A549 (cell line): ENCODE measurements around the gene CCDC57. TPM values are rescaled to one million over a fixed set of nuclear protein-coding genes. Genes with fewer than 3 reads are reported as not detected.

Experiments used
- ATAC-seq, 2 experiments: fragments of 200-7000 bp in 1 of 2; fragments of >200 bp in 1 of 2; cut with Nextera tagmentation in 1 of 2; cut with Tn5 transposase in 1 of 2; 3 replicates each; pipeline versions ENCODE4 v1.8.0 to v1.9.1; 2018 to 2020; ENCODE audit warnings: mild to moderate bottlenecking in 1 of 2, moderate library complexity in 1 of 2
- CTCF ChIA-PET: fragments of 300-600 bp; sonication (Branson Sonifier 250); formaldehyde crosslinking; extraction: SDS; loops from one replicate; lab custom pipeline; 2021; ENCODE audit warnings: antibody characterized with exemption, inconsistent platforms; lab: Yijun Ruan, JAX
- POLR2A ChIA-PET: fragments of 350-600 bp; formaldehyde crosslinking; extraction: SDS; loops from one replicate; lab custom pipeline; 2021; ENCODE audit warnings: antibody characterized with exemption, inconsistent platforms; lab: Yijun Ruan, JAX
- DNase-seq, 2 experiments: peaks; one replicate each; pipeline versions ENCODE4 v3.0.0 to v3.0.0-alpha.2; 2011 to 2016; ENCODE audit warnings: low read depth in 1 of 2, low spot score in 1 of 2
- FAIRE-seq: peaks from 2 replicates; lab custom pipeline; 2011; peaks lifted over from hg19 to GRCh38; lab: Jason Lieb, UNC
- H3K27ac ChIP-seq, 2 experiments: fragments of >200 bp; sonication (Bioruptor Twin); formaldehyde crosslinking; 3 replicates each; pipeline ENCODE4 v1.5.1; 2016 to 2017
- H3K4me1 ChIP-seq: fragments of >200 bp; sonication (Bioruptor Twin); formaldehyde crosslinking; 3 replicates; pipeline ENCODE4 v1.6.1; 2016
- H3K4me2 ChIP-seq: fragments of >200 bp; sonication (Bioruptor Twin); formaldehyde crosslinking; 3 replicates; pipeline ENCODE4 v1.6.1; 2016
- H3K4me3 ChIP-seq: fragments of >200 bp; sonication (Bioruptor Twin); formaldehyde crosslinking; 3 replicates; pipeline ENCODE4 v1.5.1; 2016
- H3K9me3 ChIP-seq: fragments of >200 bp; sonication (Bioruptor Twin); formaldehyde crosslinking; 3 replicates; pipeline ENCODE4 v1.6.1; 2016
- BHLHE40 ChIP-seq: IDR thresholded peaks from 2 replicates; pipeline ENCODE4 v1.6.1; 2012; ENCODE audit warnings: low read depth, low read length, inconsistent platforms
- CEBPB ChIP-seq, 2 experiments: fragments of >200 bp in 1 of 2; sonication (Bioruptor Twin) in 1 of 2; formaldehyde crosslinking in 1 of 2; IDR thresholded peaks; 2 replicates each; pipeline ENCODE4 v1.6.1; 2012 to 2016
- CHD2 ChIP-seq: fragments of 150-350 bp; IDR thresholded peaks from 2 replicates; pipeline ENCODE4 v1.6.1; 2014; ENCODE audit warnings: low read length; ENCODE audit not compliant: partially characterized antibody
- EHF ChIP-seq: fragments of 250-450 bp; sonication (Bioruptor Pico); IDR thresholded peaks from 2 replicates; pipeline ENCODE4 v1.5.0; 2020; ENCODE audit warnings: mild to moderate bottlenecking
- ESRRA ChIP-seq: fragments of 150-350 bp; IDR thresholded peaks from 2 replicates; pipeline ENCODE4 v1.6.1; 2014; ENCODE audit warnings: mild to moderate bottlenecking, low read length, borderline replicate concordance
- FOSB ChIP-seq: fragments of 250-450 bp; sonication (Bioruptor Pico); IDR thresholded peaks from 2 replicates; pipeline ENCODE4 v1.5.0; 2020; ENCODE audit warnings: mild to moderate bottlenecking, moderate library complexity
- FOSL2 ChIP-seq, 2 experiments: fragments of 450-650 bp in 1 of 2; fragments of >200 bp in 1 of 2; sonication (Bioruptor Twin) in 1 of 2; formaldehyde crosslinking; IDR thresholded peaks; 2 replicates each; pipeline versions ENCODE4 v1.5.0 to v1.6.1; 2016 to 2020; ENCODE audit warnings: mild to moderate bottlenecking in 1 of 2, moderate library complexity in 1 of 2
- GATA3 ChIP-seq: IDR thresholded peaks from 2 replicates; pipeline ENCODE4 v1.6.1; 2012; ENCODE audit warnings: borderline replicate concordance
- HES2 ChIP-seq: fragments of >200 bp; sonication (Bioruptor Twin); formaldehyde crosslinking; IDR thresholded peaks from 2 replicates; pipeline ENCODE4 v1.6.1; 2016
- HOXB5 ChIP-seq: fragments of 250-450 bp; sonication (Bioruptor Pico); IDR thresholded peaks from 2 replicates; pipeline ENCODE4 v1.5.0; 2020; ENCODE audit warnings: mild to moderate bottlenecking, moderate library complexity
- JUN ChIP-seq, 2 experiments: fragments of >200 bp; sonication (Bioruptor Twin); formaldehyde crosslinking; IDR thresholded peaks; 2 replicates in 1 of 2; 3 replicates in 1 of 2; pipeline ENCODE4 v1.6.1; 2016 to 2017
- JUNB ChIP-seq: fragments of >200 bp; sonication (Bioruptor Twin); formaldehyde crosslinking; IDR thresholded peaks from 2 replicates; pipeline ENCODE4 v1.6.1; 2016
- MAX ChIP-seq: IDR thresholded peaks from 2 replicates; pipeline ENCODE4 v1.6.1; 2012
- NPAS2 ChIP-seq: fragments of 250-450 bp; sonication (Bioruptor Pico); IDR thresholded peaks from 2 replicates; pipeline ENCODE4 v1.8.0; 2022; ENCODE audit warnings: mild to moderate bottlenecking, moderate library complexity, borderline replicate concordance
- PHF8 ChIP-seq: fragments of 200-600 bp; sonication (generic); IDR thresholded peaks from 2 replicates; pipeline ENCODE4 v1.6.1; 2016; ENCODE audit warnings: low read depth, mild to moderate bottlenecking, antibody characterized with exemption, moderate library complexity, borderline replicate concordance
- POLR2AphosphoS2 ChIP-seq: conservative IDR thresholded peaks from 2 replicates; pipeline ENCODE4 v1.6.1; 2012; ENCODE audit warnings: low read length, improper control_type of control experiment, inconsistent platforms
- RAD21 ChIP-seq, 2 experiments: fragments of >200 bp in 1 of 2; sonication (Bioruptor Twin) in 1 of 2; formaldehyde crosslinking in 1 of 2; IDR thresholded peaks in 1 of 2; conservative IDR thresholded peaks in 1 of 2; 2 replicates in 1 of 2; 3 replicates in 1 of 2; pipeline ENCODE4 v1.6.1; 2012 to 2018; ENCODE audit warnings: inconsistent platforms in 1 of 2
- REST ChIP-seq: fragments of 200-600 bp; sonication (generic); IDR thresholded peaks from 2 replicates; pipeline ENCODE4 v1.6.1; 2016; ENCODE audit warnings: antibody characterized with exemption, mild to moderate bottlenecking, moderate library complexity
- SREBF2 ChIP-seq: fragments of 450-650 bp; IDR thresholded peaks from 2 replicates; pipeline ENCODE4 v1.6.1; 2014; ENCODE audit warnings: mild to moderate bottlenecking, moderate library complexity
- USF2 ChIP-seq: fragments of 450-650 bp; IDR thresholded peaks from 2 replicates; pipeline ENCODE4 v1.6.1; 2014; ENCODE audit warnings: antibody characterized with exemption
- ZC3H11A ChIP-seq: fragments of 450-650 bp; IDR thresholded peaks from 2 replicates; pipeline ENCODE4 v1.6.1; 2014; ENCODE audit warnings: antibody characterized with exemption, mild to moderate bottlenecking
- WGBS: methylation state at CpG from one replicate; pipeline ENCODE4 v1.1.6; 2017; ENCODE audit errors: missing lambda C conversion rate; 5-methylcytosine and 5-hydroxymethylcytosine counted together
- polyA plus RNA-seq, 4 experiments: library from polyadenylated mRNA; depleted of rRNA in 3 of 4; stranded (reverse); fragments of >200 nt; fragmentation: RNase III in 1 of 4; extraction: RNeasy Plus Mini Kit Qiagen cat#74134 plus additional on column Dnase treatment in 1 of 4; gene quantifications; 2 replicates in 3 of 4; 3 replicates in 1 of 4; pipeline ENCODE4 v1.2.3, GENCODE V29; 2011 to 2017

The CCDC57 gene
- polyA plus RNA-seq, 2 of the 4 experiments (the other 2 are of a cell fraction) = 18.2 to 18.5 TPM

GRCh38 chr17:82216301-82217119 is 3.9 kb upstream of the CCDC57 start (continued):
- TF ChIP-seq FOSB (CRISPR knock-in tag) (no peak), GATA3 (no peak), USF2 (no peak), MAX (0 out of 2 replicates have a peak, but pooled peaks have one; percentile 41), REST (no peak), CEBPB (IDR thresholded peaks at IDR 0.05) (no peak), HOXB5 (peak; percentile 56; the same call in 1 of the 2 replicates), EHF (no peak), NPAS2 (no peak), POLR2AphosphoS2 (no peak), CHD2 (no peak)

GRCh38 chr17:82215972-82216300 is 3.3 kb upstream of the CCDC57 start:
- DNase-seq = no peak
- TF ChIP-seq MAX = 0 out of 2 replicates have a peak, but pooled peaks have one; percentile 7
- TF ChIP-seq BHLHE40 = no peak
- Histone ChIP-seq H3K4me2 (peak overlapping the region; percentile 63), H3K9me3 (no peaks in the 10 kb centered on the region), H3K4me1 (peaks cover 63% of the 10 kb centered on the region), H3K27ac (peak overlapping the region; percentile 96), H3K4me3 (no peak overlapping the region)
- ChIA-PET CTCF (interaction anchor here (1.1 to 4.8 kb wide), 6 partner anchors 10 to 186 kb away, joined by 3 to 38 read pairs (median 6); partner anchors contain the start of gene SLC16A3), POLR2A (interaction anchor here (1.4 kb wide), 1 partner anchor 10 kb away, joined by 5 read pairs; no protein-coding TSS in a partner anchor)
- no peak for FAIRE-seq
- 97% methylated on average over 11 of the region's 12 CpGs for WGBS
- no peak for ATAC-seq

- Histone ChIP-seq H3K4me3 (no peak overlapping the region), H3K4me2 (peak overlapping the region; percentile 63), H3K27ac (peak overlapping the region; percentile 96), H3K4me1 (peaks cover 63% of the 10 kb centered on the region), H3K9me3 (no peaks in the 10 kb centered on the region)
- FAIRE-seq = no peak
- peak; percentile 66 to 68 for DNase-seq
- POLR2A ChIA-PET = interaction anchor here (1.4 to 1.6 kb wide), 2 partner anchors 9 to 13 kb away, joined by 5 read pairs; partner anchors contain the start of gene SLC16A3
- ATAC-seq = no peak; a peak in 1 of 6 replicates
- CTCF ChIA-PET = interaction anchor here (1.0 to 4.8 kb wide), 7 partner anchors 10 to 185 kb away, joined by 3 to 38 read pairs (median 4); partner anchors contain the start of gene SLC16A3
- TF ChIP-seq JUNB (no peak), PHF8 (no peak), HES2 (no peak; the same call in 1 of the 2 replicates), ZC3H11A (no peak), RAD21 (conservative IDR thresholded peaks at IDR 0.05 in 1 of 2, IDR thresholded peaks at IDR 0.05 in 1 of 2) (no peak), FOSL2 (IDR thresholded peaks at IDR 0.05) (no peak), FOSL2 (CRISPR knock-in tag; IDR thresholded peaks at IDR 0.05) (no peak), SREBF2 (no peak), ESRRA (no peak), JUN (IDR thresholded peaks at IDR 0.05) (peak in 1 of 2 experiments; percentile 35; a peak in 1 of 5 replicates), CHD2 (peak; percentile 24)
- 84% methylated on average over 25 of the region's 25 CpGs for WGBS
Observed at GRCh38 chr17:82215095-82215971, 2.7 kb upstream of the CCDC57 start.
